ENCODE measurements around the gene AAGAB.

The AAGAB gene

GRCh38 chr15:67207555-67208207 lies 46.8 kb downstream of the AAGAB start:
- DNase-seq, result no peak

GRCh38 chr15:67202991-67203390 lies 51.5 kb downstream of the AAGAB start:
- no peak for DNase-seq

GRCh38 chr15:67202091-67202490 lies 52.4 kb downstream of the AAGAB start:
- DNase-seq, result no peak

- no peak for DNase-seq
Measured at GRCh38 chr15:67201136-67201535, 53.3 kb downstream of the AAGAB start.

- DNase-seq, result no peak
Measured at GRCh38 chr15:67199881-67200763, 54.3 kb downstream of the AAGAB start.

- no peak for DNase-seq
Measured at GRCh38 chr15:67199391-67199790, 55.1 kb downstream of the AAGAB start.

- DNase-seq, result no peak
Measured at GRCh38 chr15:67198157-67198754, 56.2 kb downstream of the AAGAB start.

- no peak for DNase-seq
Measured at GRCh38 chr15:67197364-67197695, 57.1 kb downstream of the AAGAB start.

GRCh38 chr15:67196672-67197363 lies 57.6 kb downstream of the AAGAB start:
- DNase-seq, result no peak

- DNase-seq, result no peak
Measured at GRCh38 chr15:67196222-67196621, 58.2 kb downstream of the AAGAB start.

- no peak for DNase-seq
Measured at GRCh38 chr15:67195305-67195704, 59.2 kb downstream of the AAGAB start.

GRCh38 chr15:67194171-67195114 lies 60.0 kb downstream of the AAGAB start:
- DNase-seq, result no peak

GRCh38 chr15:67193223-67193990 lies 61.1 kb downstream of the AAGAB start:
- DNase-seq, result no peak

GRCh38 chr15:67192185-67192820 lies 62.2 kb downstream of the AAGAB start:
- DNase-seq, result no peak

GRCh38 chr15:67190813-67191212 lies 63.6 kb downstream of the AAGAB start:
- no peak for DNase-seq

- DNase-seq, result no peak
Measured at GRCh38 chr15:67190326-67190725, 64.1 kb downstream of the AAGAB start.

- no peak for DNase-seq
Measured at GRCh38 chr15:67189326-67190051, 65.0 kb downstream of the AAGAB start.

GRCh38 chr15:67188551-67189218 lies 65.8 kb downstream of the AAGAB start:
- no peak for DNase-seq

GRCh38 chr15:67187351-67187854 lies 67.1 kb downstream of the AAGAB start:
- no peak for DNase-seq
